ENCODE results near the gene RASSF5. TPM values are rescaled to one million over a fixed set of nuclear protein-coding genes. Genes with fewer than 3 reads are reported as not detected.

RASSF5 gene
- total and polyA plus RNA-seq, 10 of the 15 experiments (the other 5 are each of a cell fraction or from before 2014, with no cell fraction given): 14.0 to 89.6 (median 68.9) TPM

DNA sequence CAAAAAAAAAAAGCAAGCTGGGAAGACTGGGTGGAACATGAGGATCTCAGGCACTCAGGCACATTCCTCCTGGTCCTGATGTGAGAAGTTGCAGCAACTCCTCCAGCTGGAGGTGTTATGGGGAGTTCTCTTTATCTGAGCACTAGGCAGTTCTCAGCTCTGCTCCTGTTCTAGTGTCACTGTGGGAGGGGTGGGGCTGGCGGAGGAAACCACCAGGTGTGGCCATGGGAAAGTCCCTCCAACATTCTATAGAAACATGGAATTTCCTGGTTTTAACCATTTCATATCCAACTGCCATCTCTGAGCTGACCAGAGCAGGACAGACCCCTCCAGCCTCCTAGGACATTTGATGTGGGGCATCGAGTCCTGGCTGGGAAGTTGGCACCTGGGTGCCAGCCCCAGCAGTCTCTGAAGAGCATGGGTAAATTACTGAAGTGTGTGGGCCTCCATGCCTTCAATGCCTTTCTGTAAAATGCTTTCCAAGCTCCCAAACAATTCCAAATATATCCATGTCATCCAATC is 37.9 kb upstream of the RASSF5 start (continued):
- no peak for TF ChIP-seq ZBED1 (IDR thresholded peaks at IDR 0.05; ENCODE audit: borderline replicate concordance)
- no peak for TF ChIP-seq SMARCA5 (IDR thresholded peaks at IDR 0.05)

GRCh38 chr1:206469933-206470691 is 37.2 kb upstream of the RASSF5 start, which contains the start of gene IKBKE:
Gene IKBKE, plus strand, starts transcription at chr1:206470476. Its CDS starts 2,752 bp downstream, at chr1:206473228.
- in situ Hi-C loops (cut with MboI) (no loop called here), intact Hi-C loops (cut with micrococcal nuclease; ENCODE audit: unreplicated experiment) (loop anchor here (2.0 to 5.0 kb wide), 2 partner anchors 35 to 87 kb away; no protein-coding TSS in a partner anchor)
- POLR2A ChIA-PET: interaction anchor here (0.6 to 4.3 kb wide), 27 partner anchors 9 to 877 kb away, joined by 3 to 37 read pairs (median 4); partner anchors contain the start of gene DYRK3
- FAIRE-seq (peak; percentile 27), ATAC-seq (peak; percentile 73), DNase-seq (ENCODE audit: low read depth, low spot score) (no peak)
- BruUV-seq (replicated peaks): no TSS peak
- H3K4me3 ChIP-seq: peak within 1 kb of the TSS; percentile 94
- H3K79me2 ChIP-seq (ENCODE audit: control insufficient read depth, insufficient read depth, low read length): peaks cover 37% of the 10 kb centered on the region
- H3K27ac ChIP-seq (ENCODE audit: control insufficient read depth, insufficient read depth): peak within 1 kb of the TSS; percentile 88
- H3K4me2 ChIP-seq (ENCODE audit: control insufficient read depth, insufficient read depth): peak within 1 kb of the TSS; percentile 99
- SMC1A ChIA-PET (ENCODE audit: uncharacterized antibody, unreplicated experiment): interaction anchor here (0.6 to 4.4 kb wide), 20 partner anchors 8 to 1296 kb away, joined by 3 to 31 read pairs (median 8); partner anchors contain the start of genes EIF2D and RASSF5
- peak within 1 kb of the TSS; percentile 77 for H3K9ac ChIP-seq (ENCODE audit: control insufficient read depth, insufficient read depth, low read length)
- H4K20me1 ChIP-seq (ENCODE audit: control insufficient read depth, insufficient read depth): no peaks in the 10 kb centered on the region
- WGBS (ENCODE audit: insufficient coverage, insufficient replicate concordance, low lambda C conversion rate, missing lambda C conversion rate): under 1% methylated on average over 10 of the region's 10 CpGs
- peaks cover 66% of the 10 kb centered on the region for H3K4me1 ChIP-seq (ENCODE audit: control insufficient read depth, insufficient read depth, low read length)
- peak within 1 kb of the TSS; percentile 41 for H2AFZ ChIP-seq (ENCODE audit: control insufficient read depth, low read depth, low read length)
- H3K27me3 ChIP-seq (replicated peaks in 1 of 2; ENCODE audit: control insufficient read depth in 2 of 2, insufficient read depth in 2 of 2, low read length in 1 of 2): no peaks in the 10 kb centered on the region
- CTCF ChIA-PET: interaction anchor here (0.6 to 4.1 kb wide), 23 partner anchors 8 to 416 kb away, joined by 3 to 61 read pairs (median 5); partner anchors contain the start of gene DYRK3
- no peaks in the 10 kb centered on the region for H3K9me3 ChIP-seq (replicated peaks; ENCODE audit: control insufficient read depth, insufficient read depth, low read length)
- RAD21 ChIA-PET (ENCODE audit: unreplicated experiment): interaction anchor here (0.6 to 3.6 kb wide), 24 partner anchors 8 to 512 kb away, joined by 3 to 55 read pairs (median 4); partner anchors contain the start of genes DYRK3 and RASSF5
- peaks cover 6 to 10% of the 10 kb centered on the region in 2 experiments; a peak in 3 of 4 replicates for H3K36me3 ChIP-seq (ENCODE audit: control insufficient read depth in 2 of 2, insufficient read depth in 2 of 2, low read length in 1 of 2)
- TF ChIP-seq JUND (IDR thresholded peaks at IDR 0.05; ENCODE audit: low read depth, low read length) (no peak), POU2F2 (IDR thresholded peaks at IDR 0.05; ENCODE audit: borderline replicate concordance, low read depth, low read length) (no peak), MTA3 (IDR thresholded peaks at IDR 0.05; ENCODE audit: borderline replicate concordance, low read length) (no peak), ATF2 (IDR thresholded peaks at IDR 0.05; ENCODE audit: low read length) (no peak), SRF (IDR thresholded peaks at IDR 0.05; ENCODE audit: low read depth in 2 of 2, low read length in 2 of 2) (no peak), FOS (IDR thresholded peaks at IDR 0.05; ENCODE audit: borderline replicate concordance, extremely low read depth, insufficient read length) (no peak), SREBF2 (IDR thresholded peaks at IDR 0.05; ENCODE audit: low read length) (no peak), RUNX3 (IDR thresholded peaks at IDR 0.05; ENCODE audit: low read length) (peak; percentile 40; the same call in 1 of the 2 replicates), BACH1 (IDR thresholded peaks at IDR 0.05; ENCODE audit: borderline replicate concordance) (no peak), RBBP5 (conservative IDR thresholded peaks at IDR 0.05) (no peak), JUNB (IDR thresholded peaks at IDR 0.05) (no peak), KAT2A (conservative IDR thresholded peaks at IDR 0.05; ENCODE audit: control insufficient read depth, low read depth, low read length) (no peak), NR2C2 (IDR thresholded peaks at IDR 0.05; ENCODE audit: borderline replicate concordance, control insufficient read depth, insufficient read length, low read depth) (no peak), CBX5 (IDR thresholded peaks at IDR 0.05; ENCODE audit: low read depth) (no peak), BCL11A (IDR thresholded peaks at IDR 0.05; ENCODE audit: low read depth, low read length) (no peak), MTA2 (IDR thresholded peaks at IDR 0.05; ENCODE audit: low read depth) (no peak), CHD2 (IDR thresholded peaks at IDR 0.05; ENCODE audit: borderline replicate concordance, low read depth, low read length) (no peak)
